ENCODE results near the gene KAZN. TPM values are rescaled to one million over a fixed set of nuclear protein-coding genes. Genes with fewer than 3 reads are reported as not detected.

Gene KAZN
- total RNA-seq, 1 donor from 2014 or later = 33.9 TPM

GRCh38 chr1:15100880-15101760, 502.6 kb downstream of the KAZN start:
- ATAC-seq = no peak

DNA sequence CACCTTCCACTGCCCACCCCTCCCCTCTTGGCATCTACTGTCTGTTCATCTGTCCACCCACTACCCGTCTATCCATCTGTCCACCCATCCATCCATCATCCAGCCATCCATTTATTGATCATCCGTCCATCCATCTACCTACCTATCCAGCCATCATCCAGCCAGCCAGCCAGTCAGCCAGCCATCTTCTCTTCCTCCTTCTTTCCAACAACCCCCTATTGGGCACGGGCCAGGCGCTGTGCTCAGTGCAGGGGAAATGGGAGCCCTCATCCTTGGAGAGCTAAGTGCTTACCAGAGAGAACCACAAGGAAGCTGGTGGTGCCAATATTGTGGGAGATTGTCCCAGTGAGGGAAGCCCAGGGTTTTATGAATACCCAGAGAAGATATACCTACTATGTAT, 503.3 kb downstream of the KAZN start:
- ATAC-seq = no peak

GRCh38 chr1:15102646-15103045, 504.2 kb downstream of the KAZN start:
- no peak for ATAC-seq

- no peak for ATAC-seq
These were observed 504.7 kb downstream of the KAZN start for GRCh38 chr1:15103211-15103610.

DNA sequence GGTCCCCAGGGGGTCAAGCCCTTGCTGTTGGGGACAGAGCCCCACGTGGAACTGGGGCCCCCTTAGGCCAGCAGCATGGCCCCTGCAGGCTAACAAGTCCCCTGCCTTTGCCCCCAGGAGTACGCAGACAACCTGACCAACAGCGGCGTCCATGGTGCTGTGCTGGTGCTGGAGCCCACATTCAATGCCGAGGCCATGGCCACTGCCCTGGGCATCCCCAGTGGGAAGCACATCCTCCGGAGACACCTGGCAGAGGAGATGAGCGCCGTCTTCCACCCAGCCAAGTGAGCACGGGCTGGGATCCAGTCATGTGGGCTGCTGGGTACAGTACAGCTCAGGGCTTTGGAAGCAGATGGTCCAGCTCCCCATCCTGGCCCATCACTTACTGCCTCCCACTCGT, 505.4 kb downstream of the KAZN start:
- no peak for ATAC-seq

- no peak for ATAC-seq
These were observed 506.3 kb downstream of the KAZN start for GRCh38 chr1:15104768-15105167.

DNA sequence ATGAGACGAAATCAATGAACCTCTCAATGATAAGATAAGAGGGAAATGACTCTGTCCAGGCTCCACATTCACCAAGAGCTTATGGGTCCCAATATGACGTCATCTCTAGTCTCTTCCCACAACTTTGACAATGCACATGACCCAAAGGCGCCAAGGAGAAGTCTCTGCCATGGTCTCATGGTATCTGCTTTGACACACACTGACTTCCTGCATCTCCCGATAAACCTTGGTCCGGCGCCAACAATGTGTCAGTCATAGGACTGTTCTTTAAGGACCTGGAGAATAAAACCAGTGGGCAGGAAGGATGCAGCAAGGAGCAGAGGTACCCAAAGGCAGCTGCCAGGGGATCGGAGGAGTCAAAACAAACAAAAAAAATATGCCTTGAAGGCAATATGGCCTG, 508.1 kb downstream of the KAZN start:
- ATAC-seq = no peak

DNA sequence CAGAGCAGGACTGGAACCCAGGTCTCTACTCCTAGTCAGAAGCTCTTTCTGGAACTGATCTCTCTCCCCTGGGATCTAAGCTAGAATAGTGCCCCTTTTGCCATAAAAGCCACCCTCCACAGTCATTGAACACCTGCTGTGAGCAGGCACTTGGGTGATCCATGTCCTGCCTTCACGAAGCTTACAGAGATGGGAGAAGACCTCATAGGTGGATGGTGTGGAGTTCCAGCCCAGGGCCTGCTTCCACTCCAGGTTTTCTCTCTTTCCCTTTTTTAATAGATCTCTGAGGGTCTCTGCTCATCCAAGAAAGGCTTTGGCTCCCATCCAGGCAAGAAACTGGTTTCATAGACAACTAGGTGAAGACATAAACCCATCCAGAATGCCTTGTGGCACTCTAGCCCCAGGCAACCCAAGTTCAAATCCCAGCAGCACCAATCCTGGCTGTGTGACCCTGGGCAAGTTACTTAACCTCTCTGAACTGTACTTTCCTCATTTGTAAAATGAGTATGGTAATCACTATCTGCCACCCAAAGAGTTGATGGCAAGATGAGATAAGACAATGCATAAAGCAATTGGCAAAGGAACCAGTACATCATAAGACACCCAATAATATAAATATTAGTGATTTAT, 508.7 kb downstream of the KAZN start:
- ATAC-seq = no peak

GRCh38 chr1:15107911-15108310, 509.4 kb downstream of the KAZN start:
- no peak for ATAC-seq

DNA sequence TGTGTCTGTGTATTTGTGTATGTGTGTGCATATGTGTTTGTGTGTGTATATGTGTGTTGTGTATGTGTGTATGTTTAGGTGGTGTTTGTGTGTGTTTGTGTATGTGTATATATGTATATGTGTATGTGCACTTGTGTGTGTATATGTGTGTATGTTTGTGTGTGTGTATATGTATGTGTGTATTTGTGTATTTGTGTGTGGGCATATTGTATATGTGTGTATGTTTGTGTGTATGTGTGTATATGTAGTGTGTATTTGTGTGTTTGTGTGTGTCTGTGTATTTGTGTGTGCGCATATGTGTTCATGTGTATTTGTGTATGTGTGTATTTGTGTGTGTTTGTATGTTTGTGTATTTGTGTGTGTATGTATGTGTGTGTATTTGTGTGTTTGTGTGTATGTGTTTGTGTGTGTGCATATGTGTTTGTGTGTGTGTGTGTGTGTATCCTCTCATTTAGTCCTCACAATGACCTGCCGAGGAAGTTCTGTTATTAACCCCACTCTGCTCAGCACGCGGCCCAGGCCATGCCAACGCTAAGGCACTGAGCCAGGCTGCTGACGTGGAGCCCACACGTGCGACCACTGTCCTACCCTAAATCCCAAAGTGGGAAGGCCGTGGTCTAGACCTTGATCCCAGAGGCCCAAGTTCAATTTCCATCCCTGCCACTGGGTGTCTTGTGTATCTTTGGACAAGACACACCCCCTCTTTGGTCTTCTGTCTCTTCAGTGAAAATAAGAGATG, 511.8 kb downstream of the KAZN start:
- ATAC-seq = no peak

- no peak for ATAC-seq
These were observed 512.4 kb downstream of the KAZN start for GRCh38 chr1:15110867-15111230.

GRCh38 chr1:15113146-15113545, 514.7 kb downstream of the KAZN start:
- no peak for ATAC-seq

GRCh38 chr1:15114884-15115283, 516.4 kb downstream of the KAZN start:
- ATAC-seq = no peak

DNA sequence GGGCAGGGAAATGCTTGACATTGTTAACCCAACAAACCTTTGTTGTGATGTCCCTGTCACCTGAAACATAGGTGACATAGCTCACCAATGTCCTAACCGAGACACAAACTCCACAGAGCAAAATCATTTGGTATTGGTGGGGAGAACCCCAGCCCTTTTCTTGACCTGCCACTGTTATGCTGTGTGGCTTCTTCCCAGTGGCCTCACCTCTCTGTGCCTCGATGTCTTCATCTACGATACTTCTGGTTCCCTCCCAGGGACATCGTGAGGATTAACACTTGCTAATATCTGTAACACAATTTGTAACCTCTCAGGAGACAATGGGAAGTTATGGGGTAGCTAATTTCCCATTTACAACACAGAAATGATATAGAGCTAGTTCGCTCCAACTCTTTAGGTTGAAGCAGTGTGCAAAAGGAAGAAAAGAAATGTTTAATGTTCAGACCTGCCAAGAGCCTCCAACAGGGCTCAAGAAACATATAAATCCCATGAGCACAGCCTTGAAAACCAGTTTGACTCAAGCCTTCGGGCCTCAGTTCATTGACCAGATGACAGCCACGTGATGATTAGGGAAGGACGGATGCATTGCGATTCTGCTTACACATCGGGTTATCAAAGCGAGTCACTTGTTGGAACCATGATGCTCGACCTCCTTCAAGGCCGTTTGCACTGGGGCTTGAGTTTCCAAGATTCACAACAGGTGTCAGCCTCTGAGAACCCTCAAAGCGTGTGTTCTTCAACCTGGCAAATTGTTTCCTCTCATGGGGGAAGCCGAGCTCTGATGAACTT, 517.3 kb downstream of the KAZN start:
- ATAC-seq = no peak

GRCh38 chr1:15116966-15117365, 518.5 kb downstream of the KAZN start:
- ATAC-seq = no peak

GRCh38 chr1:15117671-15118325, 519.3 kb downstream of the KAZN start:
- ATAC-seq = no peak

- ATAC-seq = no peak
These were observed 520.1 kb downstream of the KAZN start for GRCh38 chr1:15118579-15118978.

DNA sequence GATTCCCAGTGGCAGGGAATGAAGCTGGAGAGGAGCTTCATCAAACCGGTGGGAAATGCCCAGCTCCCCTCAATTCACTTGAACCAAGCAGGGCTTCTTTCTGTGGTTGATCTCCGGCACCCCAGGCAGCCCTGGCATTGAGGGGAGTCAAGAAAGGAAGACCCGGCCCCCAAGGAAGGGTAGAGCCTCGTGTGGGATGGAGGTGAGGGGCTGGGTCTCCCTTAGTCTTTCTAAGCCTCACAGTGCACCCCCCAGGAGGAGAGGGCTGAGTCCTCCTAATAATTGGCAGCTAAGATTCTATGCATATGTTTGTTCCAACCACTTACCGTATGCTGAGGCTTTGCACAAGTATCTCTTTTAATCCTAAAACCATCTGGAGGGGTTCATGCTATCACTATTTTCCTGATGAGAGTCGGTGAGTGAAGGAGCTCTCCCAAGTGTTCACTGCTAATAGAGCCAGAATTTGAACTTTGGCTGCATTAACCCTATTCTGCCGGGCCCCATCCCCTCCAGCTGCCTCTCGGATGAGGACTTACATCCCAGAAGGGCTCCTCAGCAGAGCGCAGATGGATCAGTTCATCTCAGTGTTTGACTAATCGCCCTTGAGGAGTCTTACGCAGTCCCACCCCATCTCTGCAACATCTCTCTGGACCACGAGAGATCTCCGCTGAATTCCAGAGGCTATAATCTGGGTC, 521.9 kb downstream of the KAZN start:
- ATAC-seq = no peak

DNA sequence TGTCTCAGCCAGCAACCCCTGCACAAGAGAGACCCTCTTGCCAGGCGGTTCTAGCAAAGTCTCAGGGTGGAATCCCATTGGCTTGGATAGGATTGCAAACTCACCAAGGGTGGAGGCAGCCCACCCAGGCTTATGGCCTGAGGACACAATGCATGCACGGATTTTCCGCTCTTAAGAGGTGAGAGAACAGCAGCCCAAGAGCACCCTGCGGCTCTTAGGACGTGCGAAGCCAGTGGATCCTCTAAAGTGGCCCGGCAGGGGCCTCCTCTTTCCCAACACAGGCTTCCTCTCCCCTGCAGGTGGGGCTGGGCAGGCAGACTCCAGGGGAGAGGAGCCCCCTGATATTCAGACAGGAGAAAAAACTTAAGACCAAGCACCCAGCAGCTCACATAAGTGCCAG, 523.8 kb downstream of the KAZN start:
- ATAC-seq = no peak

DNA sequence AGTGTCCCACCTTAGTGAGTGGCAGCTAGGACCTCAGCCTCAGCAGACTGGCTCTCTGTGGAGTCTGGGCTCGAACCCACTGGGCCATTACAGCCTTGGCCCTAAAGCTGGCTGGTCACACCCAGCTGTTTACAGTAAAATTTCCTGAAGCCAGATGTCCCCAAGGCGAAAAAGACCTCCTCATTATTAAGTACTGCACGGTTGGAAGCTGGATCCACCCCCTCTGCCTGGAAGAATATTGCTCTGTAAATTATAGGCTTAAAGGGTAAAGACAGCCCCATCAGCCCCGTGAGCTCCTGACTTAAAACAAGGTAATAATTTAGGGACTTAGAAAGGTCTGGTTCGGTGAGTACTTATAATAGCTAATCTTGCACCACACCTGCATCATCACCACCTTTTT, 524.8 kb downstream of the KAZN start:
- no peak for ATAC-seq

- ATAC-seq = no peak
These were observed 525.4 kb downstream of the KAZN start for GRCh38 chr1:15123925-15124324.
